H9 (cell line): ENCODE data around the gene CDH23. TPM values are rescaled to one million over a fixed set of nuclear protein-coding genes. Genes with fewer than 3 reads are reported as not detected.
"Not testable (repeated sequence)": the region's sequence is repeated elsewhere in the genome, so short reads cannot be mapped to it uniquely, and the experiment has no call there.

Experiments
- DNase-seq: peaks from one replicate; pipeline ENCODE4 v3.0.0-alpha.2; 2017
- H2AFZ ChIP-seq: one replicate; pipeline ENCODE4 v1.6.1; 2013; ENCODE audit warnings: mild to moderate bottlenecking, low read length, control low read depth, moderate library complexity
- H2AK5ac ChIP-seq: 2 replicates; pipeline ENCODE4 v1.6.1; 2013; ENCODE audit warnings: low read length, control low read depth, mixed read lengths; ENCODE audit not compliant: insufficient read length
- H2BK120ac ChIP-seq: one replicate; pipeline ENCODE4 v1.6.1; 2013; ENCODE audit warnings: low read depth, mild to moderate bottlenecking, low read length, control low read depth, inconsistent platforms; ENCODE audit not compliant: poor library complexity, severe bottlenecking
- H2BK12ac ChIP-seq: 2 replicates; pipeline ENCODE4 v1.6.1; 2013; ENCODE audit warnings: low read length, control low read depth, mixed read lengths, low read depth; ENCODE audit not compliant: insufficient read length
- H2BK15ac ChIP-seq: 2 replicates; pipeline ENCODE4 v1.6.1; 2013; ENCODE audit warnings: low read depth, low read length, control low read depth
- H2BK20ac ChIP-seq: one replicate; pipeline ENCODE4 v1.6.1; 2013; ENCODE audit warnings: low read depth, mild to moderate bottlenecking, low read length, control low read depth, inconsistent platforms; ENCODE audit not compliant: poor library complexity, severe bottlenecking
- H2BK5ac ChIP-seq: 2 replicates; pipeline ENCODE4 v1.6.1; 2013; ENCODE audit warnings: low read length, control low read depth, mixed read lengths; ENCODE audit not compliant: insufficient read length
- H3K14ac ChIP-seq: 2 replicates; pipeline ENCODE4 v1.6.1; 2013; ENCODE audit warnings: low read length, control low read depth; ENCODE audit not compliant: insufficient read depth
- H3K18ac ChIP-seq: 2 replicates; pipeline ENCODE4 v1.6.1; 2013; ENCODE audit warnings: low read depth, mild to moderate bottlenecking, mixed read lengths, low read length, control low read depth; ENCODE audit not compliant: insufficient read length
- H3K23ac ChIP-seq: 2 replicates; pipeline ENCODE4 v1.6.1; 2013; ENCODE audit warnings: low read length, control low read depth, mixed read lengths, low read depth; ENCODE audit not compliant: insufficient read length
- H3K23me2 ChIP-seq: 2 replicates; pipeline ENCODE4 v1.6.1; 2013; ENCODE audit warnings: low read depth, mild to moderate bottlenecking, mixed read lengths, low read length, control low read depth; ENCODE audit not compliant: insufficient read length, poor library complexity, severe bottlenecking
- H3K27ac ChIP-seq: 2 replicates; pipeline ENCODE4 v1.5.1; 2013; ENCODE audit warnings: low read length, control low read depth, mixed read lengths, low read depth; ENCODE audit not compliant: insufficient read length
- H3K27me3 ChIP-seq: 2 replicates; pipeline ENCODE4 v1.6.1; 2013; ENCODE audit warnings: low read length, control low read depth, inconsistent platforms; ENCODE audit not compliant: insufficient read depth
- H3K4ac ChIP-seq: 2 replicates; pipeline ENCODE4 v1.6.1; 2013; ENCODE audit warnings: low read depth, mild to moderate bottlenecking, control low read depth, inconsistent platforms, low read length, moderate library complexity
- H3K4me1 ChIP-seq: 2 replicates; pipeline ENCODE4 v1.6.1; 2013; ENCODE audit warnings: low read length, control low read depth, inconsistent platforms; ENCODE audit not compliant: insufficient read depth
- H3K4me2 ChIP-seq: 2 replicates; pipeline ENCODE4 v1.6.1; 2013; ENCODE audit warnings: low read length, control low read depth, mixed read lengths; ENCODE audit not compliant: insufficient read length, insufficient read depth
- H3K56ac ChIP-seq: 2 replicates; pipeline ENCODE4 v1.6.1; 2013; ENCODE audit warnings: low read depth, mild to moderate bottlenecking, mixed read lengths, low read length, control low read depth; ENCODE audit not compliant: insufficient read length
- H3K79me1 ChIP-seq: 2 replicates; pipeline ENCODE4 v1.6.1; 2013; ENCODE audit warnings: low read depth, mild to moderate bottlenecking, moderate library complexity, low read length, control low read depth, inconsistent platforms; ENCODE audit not compliant: insufficient read depth, poor library complexity, severe bottlenecking
- H3K79me2 ChIP-seq: 2 replicates; pipeline ENCODE4 v1.6.1; 2013; ENCODE audit warnings: low read length, control low read depth, inconsistent platforms; ENCODE audit not compliant: insufficient read depth
- H3K9ac ChIP-seq: 2 replicates; pipeline ENCODE4 v1.6.1; 2013; ENCODE audit warnings: low read length, control low read depth, mixed read lengths; ENCODE audit not compliant: insufficient read length; ENCODE audit errors: extremely low read depth
- H3K9me3 ChIP-seq: one replicate; pipeline ENCODE4 v1.6.1; 2013; ENCODE audit warnings: low read depth, low read length, inconsistent platforms; ENCODE audit not compliant: control insufficient read depth
- H3T11ph ChIP-seq: one replicate; pipeline ENCODE4 v1.6.1; 2013; ENCODE audit warnings: mild to moderate bottlenecking, low read length, control low read depth, inconsistent platforms
- H4K20me1 ChIP-seq: one replicate; pipeline ENCODE4 v1.6.1; 2013; ENCODE audit not compliant: control insufficient read depth, insufficient read length, insufficient read depth
- H4K5ac ChIP-seq: 2 replicates; pipeline ENCODE4 v1.6.1; 2013; ENCODE audit warnings: low read depth, mild to moderate bottlenecking, mixed read lengths, low read length, control low read depth; ENCODE audit not compliant: insufficient read length
- H4K8ac ChIP-seq: replicated peaks from 2 replicates; pipeline ENCODE4 v1.6.1; 2013; ENCODE audit warnings: low read length, control low read depth, mixed read lengths, low read depth; ENCODE audit not compliant: insufficient read length
- H4K91ac ChIP-seq: 2 replicates; pipeline ENCODE4 v1.6.1; 2013; ENCODE audit warnings: low read depth, mild to moderate bottlenecking, moderate library complexity, mixed read lengths, low read length, control low read depth; ENCODE audit not compliant: insufficient read length
- H3K27ac Mint-ChIP-seq, 3 experiments: 2 replicates in 2 of 3; 3 replicates in 1 of 3; pipeline ENCODE4 v1.8.0; 2020 to 2021; ENCODE audit warnings: mixed read lengths in 3 of 3, mild to moderate bottlenecking in 1 of 3, moderate library complexity in 1 of 3
- H3K27me3 Mint-ChIP-seq: 2 replicates; pipeline ENCODE4 v1.8.0; 2021; ENCODE audit warnings: low read depth, mild to moderate bottlenecking, moderate library complexity, mixed read lengths
- H3K36me3 Mint-ChIP-seq, 3 experiments: 2 replicates in 2 of 3; 3 replicates in 1 of 3; pipeline ENCODE4 v1.8.0; 2020 to 2021; ENCODE audit warnings: low read depth in 3 of 3, mixed read lengths in 3 of 3; ENCODE audit not compliant: insufficient read depth in 1 of 3
- H3K4me1 Mint-ChIP-seq, 2 experiments: 2 replicates each; pipeline ENCODE4 v1.8.0; 2020; ENCODE audit warnings: mixed read lengths in 2 of 2
- H3K4me3 Mint-ChIP-seq, 2 experiments: 2 replicates in 1 of 2; 3 replicates in 1 of 2; pipeline ENCODE4 v1.8.0; 2020 to 2021; ENCODE audit warnings: mild to moderate bottlenecking in 2 of 2, mixed read lengths in 2 of 2, moderate library complexity in 1 of 2
- H3K9me3 Mint-ChIP-seq, 2 experiments: 2 replicates in 1 of 2; 3 replicates in 1 of 2; pipeline ENCODE4 v1.8.0; 2020; ENCODE audit warnings: mild to moderate bottlenecking in 2 of 2, mixed read lengths in 2 of 2, moderate library complexity in 1 of 2
- CTCF ChIP-seq: fragments of 200-600 bp; sonication (generic); conservative IDR thresholded peaks from 3 replicates; pipeline ENCODE4 v1.8.0; 2021; ENCODE audit warnings: antibody characterized with exemption, mild to moderate bottlenecking
- WGBS: extraction: QIAGEN DNeasy Blood & Tissue Kit; methylation state at CpG from one replicate; pipeline ENCODE4 v1.1.7; 2013; ENCODE audit warnings: missing lambda C conversion rate, low lambda C conversion rate, mixed read lengths; ENCODE audit not compliant: insufficient read length; ENCODE audit errors: extremely low coverage; 5-methylcytosine and 5-hydroxymethylcytosine counted together
- total RNA-seq: library from RNA; stranded (reverse); gene quantifications from 2 replicates; pipeline ENCODE4 v1.2.1, GENCODE V29; 2021

CDH23 gene
- total RNA-seq, 1 experiment from 2014 or later = 2.1 TPM

GRCh38 chr10:71358277-71358676 is 38.4 kb upstream of the CDH23 start:
- WGBS = no CpG with 5 or more reads among the region's 8 CpGs
- Histone ChIP-seq H3T11ph (no peak overlapping the region), H2BK5ac (no peak overlapping the region), H4K91ac (no peak overlapping the region), H3K4ac (no peak overlapping the region), H3K4me2 (no peak overlapping the region), H3K9ac (no peak overlapping the region), H4K5ac (no peak overlapping the region), H3K23me2 (no peaks in the 10 kb centered on the region), H2BK20ac (no peak overlapping the region), H2BK120ac (no peak overlapping the region), H2BK15ac (no peak overlapping the region), H3K79me1 (no peaks in the 10 kb centered on the region), H4K8ac (no peak overlapping the region), H4K20me1 (no peaks in the 10 kb centered on the region), H3K9me3 (no peaks in the 10 kb centered on the region), H3K18ac (no peak overlapping the region), H3K14ac (no peak overlapping the region; the same call in 1 of the 2 replicates), H2AFZ (no peak overlapping the region), H3K27ac (no peak overlapping the region), H2BK12ac (no peak overlapping the region), H3K23ac (no peak overlapping the region), H3K27me3 (no peaks in the 10 kb centered on the region), H2AK5ac (no peak overlapping the region), H3K4me1 (no peaks in the 10 kb centered on the region), H3K56ac (no peak overlapping the region), H3K79me2 (no peaks in the 10 kb centered on the region)
- Mint-ChIP-seq H3K9me3 (no peaks in the 10 kb centered on the region), H3K4me1 (peaks cover 4% of the 10 kb centered on the region in 2 experiments; a peak in 3 of 4 replicates), H3K27me3 (no peaks in the 10 kb centered on the region), H3K36me3 (peaks cover 9 to 32% (median 20%) of the 10 kb centered on the region in 3 experiments; a peak in 6 of 7 replicates), H3K27ac (peak overlapping the region in 1 of 3 experiments; percentile 69; a peak in 1 of 7 replicates), H3K4me3 (no peak overlapping the region)
- DNase-seq = no peak
- no peak for TF ChIP-seq CTCF

DNA sequence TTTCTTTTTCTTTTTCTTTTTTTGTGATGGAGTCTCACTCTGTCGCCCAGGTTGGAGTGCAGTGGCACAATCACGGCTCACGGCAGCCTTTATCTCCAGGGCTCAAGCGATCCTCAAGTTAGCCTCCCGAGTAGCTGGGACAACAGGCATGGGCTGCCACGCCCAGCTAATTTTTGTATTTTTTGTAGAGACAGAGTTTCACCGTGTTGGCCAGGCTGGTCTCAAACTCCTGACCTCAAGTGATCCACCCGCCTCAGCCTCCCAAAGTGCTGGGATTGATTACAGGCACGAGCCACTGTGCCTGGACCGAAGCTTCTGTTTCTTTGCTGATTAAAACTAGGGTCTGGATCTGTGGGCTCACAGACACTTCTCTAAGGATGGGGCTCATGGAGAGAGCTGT is 37.8 kb upstream of the CDH23 start:
- H4K20me1 ChIP-seq, H3K9me3 ChIP-seq, H3K4me2 ChIP-seq, H2AK5ac ChIP-seq, H2BK120ac ChIP-seq, H2BK20ac ChIP-seq, H3K27me3 Mint-ChIP-seq, H3K4me3 Mint-ChIP-seq, H3K18ac ChIP-seq, H3K4me1 ChIP-seq, H3K79me2 ChIP-seq, H4K91ac ChIP-seq, H3T11ph ChIP-seq, H3K56ac ChIP-seq, H3K27ac ChIP-seq, H4K5ac ChIP-seq, H3K4ac ChIP-seq, H2AFZ ChIP-seq, H3K23ac ChIP-seq, DNase-seq, H2BK12ac ChIP-seq, H3K27me3 ChIP-seq, H2BK5ac ChIP-seq, H3K14ac ChIP-seq, H4K8ac ChIP-seq, H2BK15ac ChIP-seq, H3K79me1 ChIP-seq, H3K9ac ChIP-seq, H3K9me3 Mint-ChIP-seq, H3K4me1 Mint-ChIP-seq, H3K23me2 ChIP-seq: not testable (repeated sequence)
- H3K27ac Mint-ChIP-seq = peak overlapping the region in 1 of 3 experiments; percentile 63; a peak in 1 of 7 replicates
- H3K36me3 Mint-ChIP-seq = peaks cover 9 to 27% (median 20%) of the 10 kb centered on the region in 3 experiments; a peak in 6 of 7 replicates
- no CpG with 5 or more reads among the region's 10 CpGs for WGBS
